Left renal cortex interstitium (tissue), 4 donors: ENCODE data around the gene CDC42EP2. TPM values are rescaled to one million over a fixed set of nuclear protein-coding genes. Genes with fewer than 3 reads are reported as not detected.
A peak's percentile ranks its signal among the peaks of the same experiment; 100 is the strongest.

Experiments
- DNase-seq, 4 donors: peaks; one replicate each; pipeline ENCODE4 v3.0.0-alpha.2; 2013; ENCODE audit warnings: low read depth in 4 of 4, low spot score in 2 of 4, missing footprints in 1 of 4
- polyA plus RNA-seq, 4 donors: library from polyadenylated mRNA; unstranded; fragments of 120-200 nt; gene quantifications; one replicate each; pipeline ENCODE4 v1.2.1, GENCODE V29; 2013; ENCODE audit not compliant: insufficient read length in 4 of 4

The CDC42EP2 gene
- polyA plus RNA-seq, 4 donors, result 7.9 to 16.4 (median 11.6) TPM

GRCh38 chr11:65297026-65297672 is 17.5 kb upstream of the CDC42EP2 start:
- no peak for DNase-seq

GRCh38 chr11:65298131-65298535 is 16.5 kb upstream of the CDC42EP2 start:
- DNase-seq, result no peak

DNA sequence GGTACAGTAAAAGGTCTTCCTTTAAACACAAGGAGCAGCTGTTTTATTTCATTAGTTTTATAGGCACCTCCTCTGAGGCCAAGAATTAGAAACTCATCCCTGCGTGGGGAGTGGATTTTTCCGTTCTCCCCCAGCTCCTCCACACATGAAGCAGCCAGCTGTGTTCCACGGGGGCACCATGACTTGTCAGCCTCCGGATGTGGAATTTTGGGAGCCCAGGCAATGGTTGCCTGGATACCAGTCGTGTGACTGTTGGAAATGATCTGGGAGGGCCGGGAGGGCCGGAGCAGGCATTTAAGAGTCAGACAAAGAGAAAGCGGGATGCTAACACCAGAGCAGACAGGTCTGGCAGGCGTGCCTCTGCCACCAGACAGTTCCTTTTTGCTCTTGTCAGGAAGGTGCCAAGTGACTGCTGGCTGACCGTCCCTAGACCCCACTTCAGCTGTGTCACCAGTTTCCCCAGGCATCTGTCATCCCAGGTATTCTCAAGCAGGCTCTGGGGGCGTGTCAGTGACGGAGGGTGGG is 15.9 kb upstream of the CDC42EP2 start:
- peak in 1 of 4 donors; percentile 65 for DNase-seq

GRCh38 chr11:65300621-65301275 is 13.9 kb upstream of the CDC42EP2 start:
- DNase-seq, result no peak

DNA sequence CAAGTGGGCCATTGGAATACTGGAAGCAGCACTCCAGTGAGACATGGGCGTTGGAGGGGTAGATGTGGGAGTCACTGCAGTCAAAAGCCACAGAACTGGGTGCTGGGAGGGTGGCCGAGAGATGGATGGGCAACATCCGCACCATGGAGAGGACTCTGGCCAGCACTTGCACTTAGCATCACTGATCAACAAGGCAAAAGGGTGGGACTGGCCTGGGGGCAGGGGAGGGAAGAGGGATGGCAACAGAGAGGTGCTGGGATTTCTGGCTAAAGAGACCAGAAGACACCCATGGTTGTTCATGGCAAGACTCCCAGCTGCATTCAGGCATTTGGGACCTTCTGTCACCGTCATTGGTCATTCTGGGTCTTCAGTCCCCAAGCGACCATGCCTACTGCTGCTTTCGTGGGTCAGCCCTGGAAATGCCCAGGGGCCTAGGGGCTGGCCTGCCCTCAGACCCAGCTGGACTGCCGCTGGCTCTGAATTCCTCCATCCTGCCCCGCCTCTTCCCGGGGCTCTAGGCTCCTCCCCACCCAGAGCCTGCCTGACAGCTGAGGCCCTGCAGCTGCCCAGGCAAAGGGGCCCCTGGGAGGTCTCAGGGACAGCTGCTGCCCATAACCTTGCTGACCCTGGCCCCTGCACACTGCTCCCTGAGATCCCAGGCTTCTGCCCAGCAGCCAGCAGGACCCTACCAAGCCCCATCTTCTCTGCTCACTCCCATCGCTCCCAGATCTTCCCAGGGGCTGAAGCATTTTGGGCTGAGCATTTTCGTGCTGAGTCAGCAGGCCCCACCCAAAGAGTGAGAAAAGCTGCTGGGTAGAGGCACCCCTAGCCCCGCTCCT is 13.0 kb upstream of the CDC42EP2 start:
- DNase-seq, result no peak

DNA sequence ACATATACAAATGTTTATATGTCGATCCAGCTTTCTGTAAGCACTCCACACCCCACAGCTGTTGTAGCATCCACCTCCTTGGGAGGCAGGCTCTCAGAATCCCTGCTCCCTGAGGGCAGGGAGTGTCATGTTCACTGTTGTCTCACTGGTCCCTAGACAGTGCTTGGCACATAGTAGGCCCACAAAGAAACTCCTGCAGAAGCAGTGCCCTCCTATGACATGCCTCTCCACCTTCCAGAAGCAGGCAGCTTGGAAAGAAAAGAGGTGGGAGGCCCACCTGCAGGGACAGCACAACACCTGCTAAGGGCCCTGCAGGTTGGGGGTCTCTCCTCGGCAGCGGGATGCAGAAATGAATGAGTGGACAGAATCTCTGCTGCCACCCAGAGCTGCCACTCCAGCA is 11.1 kb upstream of the CDC42EP2 start:
- no peak for DNase-seq

DNA sequence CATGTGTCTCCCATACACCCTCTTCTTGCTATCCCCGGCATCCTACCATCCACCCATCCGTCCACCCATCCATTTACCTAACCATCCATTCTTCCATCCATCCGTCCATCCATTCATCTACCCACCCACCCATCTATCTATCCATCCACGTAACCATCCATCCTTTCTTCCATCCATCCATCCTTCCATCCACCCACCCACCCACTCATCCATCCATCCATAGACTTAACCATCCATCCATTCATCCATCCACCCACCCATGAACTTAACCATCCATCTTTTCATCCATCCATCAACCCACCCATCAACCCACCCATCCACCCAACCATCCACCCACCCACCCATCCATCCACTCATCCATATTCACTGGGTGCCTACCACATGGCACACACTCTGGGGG is 10.6 kb upstream of the CDC42EP2 start:
- DNase-seq, result no peak

GRCh38 chr11:65304613-65305012 is 10.1 kb upstream of the CDC42EP2 start:
- DNase-seq, result no peak

GRCh38 chr11:65305501-65306268 is 9.0 kb upstream of the CDC42EP2 start:
- DNase-seq, result no peak

DNA sequence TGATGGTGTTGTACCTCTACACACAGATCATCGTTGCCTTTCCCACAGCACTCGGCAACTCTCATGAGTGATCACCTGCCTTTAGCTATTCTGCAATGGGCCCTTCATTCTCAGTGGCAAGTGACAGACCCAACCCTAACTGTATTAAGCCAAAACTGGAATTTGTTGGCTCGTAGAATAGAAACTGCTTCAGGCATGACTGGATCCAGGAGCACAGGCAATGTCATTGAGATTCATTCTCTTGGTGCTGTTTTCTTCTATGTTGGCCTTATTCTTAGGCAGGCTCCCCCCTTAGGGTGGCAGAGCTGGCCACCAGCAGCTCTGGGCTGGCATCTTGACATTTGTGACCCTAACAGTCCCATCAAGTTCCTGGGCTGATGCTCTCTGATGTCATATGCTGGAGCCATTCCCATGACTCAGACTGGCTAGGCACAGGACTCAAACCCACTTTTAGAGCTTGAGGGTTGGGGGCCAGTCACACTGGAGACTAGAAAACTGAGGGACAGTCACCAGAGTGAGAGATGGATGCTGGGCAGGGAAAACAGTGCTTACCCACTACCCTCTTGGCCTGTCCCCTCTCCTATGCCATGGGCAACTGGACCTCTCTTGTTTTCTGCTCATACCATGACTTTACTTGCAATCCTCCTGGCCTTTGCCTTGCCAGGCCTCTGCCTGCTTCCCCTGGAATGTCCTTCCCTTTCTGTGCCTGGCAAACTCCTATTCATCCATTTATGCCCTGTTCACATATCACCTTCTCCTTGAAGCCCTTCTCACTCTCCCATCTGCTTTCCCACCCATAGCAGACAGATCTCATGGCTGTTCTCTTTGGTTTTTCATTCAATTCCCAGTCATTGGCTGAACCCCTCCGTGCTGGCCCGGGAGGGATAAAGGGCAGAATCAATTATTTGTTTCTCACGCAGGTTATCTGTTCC is 7.1 kb upstream of the CDC42EP2 start:
- no peak for DNase-seq

GRCh38 chr11:65308281-65308891 is 6.3 kb upstream of the CDC42EP2 start:
- DNase-seq, result no peak

DNA sequence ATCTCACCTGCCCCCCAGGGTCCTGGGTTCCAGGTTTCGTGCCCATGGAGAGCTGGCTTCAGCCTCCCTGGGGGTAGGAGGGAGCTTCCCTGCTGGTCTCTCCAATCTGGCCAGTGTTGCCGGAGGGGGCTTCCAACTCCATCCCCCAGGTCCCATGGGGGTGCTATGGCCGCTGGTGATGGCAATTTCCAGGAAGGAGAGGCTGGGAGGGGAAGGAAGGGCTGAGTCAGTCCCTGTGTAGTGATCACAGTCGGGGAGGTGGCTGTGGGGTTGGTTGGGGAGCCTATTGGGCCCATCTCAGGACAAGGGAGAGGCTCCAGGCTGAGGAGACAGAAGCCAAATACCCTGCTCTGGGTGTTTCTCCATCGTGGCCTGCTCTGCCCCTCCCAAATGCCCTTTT is 5.7 kb upstream of the CDC42EP2 start:
- no peak for DNase-seq

- DNase-seq, result no peak
Observed at GRCh38 chr11:65310215-65310614, 4.5 kb upstream of the CDC42EP2 start.

DNA sequence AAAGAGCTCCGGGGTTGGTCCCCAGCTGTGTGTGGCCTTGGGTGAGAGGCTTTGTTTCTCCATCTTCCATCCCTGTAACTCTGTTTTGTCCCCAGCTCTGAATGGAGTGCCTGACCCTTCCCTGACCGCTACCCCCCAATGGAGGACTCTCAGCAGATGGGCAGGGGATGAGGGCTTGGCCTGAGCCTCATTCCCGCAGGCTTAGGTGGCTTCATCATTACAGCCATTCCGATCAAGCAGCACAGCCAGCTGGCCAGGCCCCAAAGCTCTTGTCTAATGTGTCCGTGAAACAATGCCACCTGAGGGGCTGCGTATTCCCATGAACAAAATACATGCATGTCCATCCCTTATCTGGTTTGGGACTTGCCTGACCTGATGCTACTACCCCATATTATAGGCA is 3.9 kb upstream of the CDC42EP2 start:
- DNase-seq, result no peak

DNA sequence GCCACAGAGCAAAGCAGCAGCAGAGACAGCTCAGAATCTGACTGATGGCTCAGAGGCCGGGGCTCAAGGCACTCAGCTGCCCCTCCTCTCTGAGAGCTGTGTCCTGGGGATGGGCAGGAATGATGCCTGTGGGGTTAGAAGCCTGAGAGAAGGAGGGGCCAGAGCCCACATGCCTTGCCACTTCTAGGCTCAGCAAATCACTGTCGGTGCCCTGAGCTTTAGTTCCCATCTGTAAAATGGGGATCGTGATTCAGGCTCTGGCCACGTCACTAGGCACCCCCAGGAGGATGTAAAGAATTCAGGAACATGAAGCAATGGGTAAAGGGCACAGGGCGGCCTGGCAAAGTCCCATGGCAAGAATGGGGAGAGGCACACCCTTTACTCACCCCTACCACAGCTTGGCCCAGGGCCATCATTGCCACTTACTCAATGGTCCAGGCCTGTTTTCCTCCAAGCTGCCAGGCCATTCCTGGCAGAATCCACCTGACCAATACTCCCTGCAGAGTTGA is 3.4 kb upstream of the CDC42EP2 start:
- DNase-seq, result no peak

DNA sequence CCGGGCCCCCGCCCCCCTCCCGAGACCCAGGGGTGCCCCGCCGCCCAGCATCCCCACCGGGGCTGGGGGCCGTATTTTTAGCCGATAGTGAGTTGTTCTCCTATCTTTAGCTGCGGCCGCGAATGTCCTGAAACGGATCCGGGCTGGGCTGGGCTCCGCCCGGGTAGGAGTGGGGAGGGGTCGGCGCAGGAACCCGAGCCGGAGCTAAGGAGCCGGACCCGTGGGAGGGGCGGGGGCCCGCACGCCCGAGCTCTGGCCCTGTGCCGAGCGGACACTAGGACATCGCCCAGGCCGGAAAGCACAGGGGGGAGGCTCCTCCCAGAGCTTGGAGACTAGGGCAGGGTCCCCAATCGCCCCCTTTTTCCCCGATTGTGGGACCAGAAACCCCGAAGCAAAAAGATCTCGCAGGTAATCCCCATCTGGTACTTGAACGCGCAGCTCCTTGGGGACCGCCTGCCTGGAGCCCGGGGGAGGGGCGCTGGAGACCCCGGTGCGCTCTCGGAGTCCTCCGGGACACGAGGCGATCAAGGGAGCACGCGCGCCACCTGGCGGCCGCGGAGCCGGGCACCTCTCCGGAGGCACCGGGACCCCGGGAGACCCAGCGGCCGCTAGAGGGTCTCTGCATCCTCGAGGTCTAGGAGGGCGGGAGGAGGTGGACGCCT is 669 bp downstream of the CDC42EP2 start:
- peak in 1 of 4 donors; percentile 81 for DNase-seq

GRCh38 chr11:65315866-65316226 is 1.2 kb downstream of the CDC42EP2 start:
- DNase-seq, result no peak

- DNase-seq, result no peak
Observed at GRCh38 chr11:65316227-65317024, 1.8 kb downstream of the CDC42EP2 start.
